A549 (cell line): ENCODE data around the gene RUSC1. TPM values are rescaled to one million over a fixed set of nuclear protein-coding genes. Genes with fewer than 3 reads are reported as not detected.

Source experiments
- BHLHE40 ChIP-seq: IDR thresholded peaks from 2 replicates; pipeline ENCODE4 v1.6.1; 2012; ENCODE audit warnings: low read depth, low read length, inconsistent platforms
- CBX2 ChIP-seq: fragments of 200-600 bp; sonication (generic); IDR thresholded peaks from 2 replicates; pipeline ENCODE4 v1.6.1; 2016; ENCODE audit warnings: low read depth, mild to moderate bottlenecking, borderline replicate concordance
- CBX8 ChIP-seq: fragments of 200-600 bp; sonication (generic); IDR thresholded peaks from 2 replicates; pipeline ENCODE4 v1.6.1; 2016
- CEBPB ChIP-seq, 2 experiments: fragments of >200 bp in 1 of 2; sonication (Bioruptor Twin) in 1 of 2; formaldehyde crosslinking in 1 of 2; IDR thresholded peaks; 2 replicates each; pipeline ENCODE4 v1.6.1; 2012 to 2016
- CHD2 ChIP-seq: fragments of 150-350 bp; IDR thresholded peaks from 2 replicates; pipeline ENCODE4 v1.6.1; 2014; ENCODE audit warnings: low read length; ENCODE audit not compliant: partially characterized antibody
- EHMT2 ChIP-seq: fragments of 200-600 bp; sonication (generic); IDR thresholded peaks from 2 replicates; pipeline ENCODE4 v1.6.1; 2016; ENCODE audit warnings: antibody characterized with exemption, low read depth, mild to moderate bottlenecking, moderate library complexity
- EP300 ChIP-seq, 2 experiments: fragments of >200 bp; sonication (Bioruptor Twin); formaldehyde crosslinking; IDR thresholded peaks; 2 replicates in 1 of 2; 3 replicates in 1 of 2; pipeline ENCODE4 v1.6.1; 2016 to 2017
- ESRRA ChIP-seq: fragments of 150-350 bp; IDR thresholded peaks from 2 replicates; pipeline ENCODE4 v1.6.1; 2014; ENCODE audit warnings: mild to moderate bottlenecking, low read length, borderline replicate concordance
- FOSB ChIP-seq: fragments of 250-450 bp; sonication (Bioruptor Pico); IDR thresholded peaks from 2 replicates; pipeline ENCODE4 v1.5.0; 2020; ENCODE audit warnings: mild to moderate bottlenecking, moderate library complexity
- HDAC2 ChIP-seq: fragments of 200-600 bp; sonication (generic); IDR thresholded peaks from 2 replicates; pipeline ENCODE4 v1.6.1; 2016
- HOXA7 ChIP-seq: fragments of 250-450 bp; sonication (Bioruptor Pico); IDR thresholded peaks from 2 replicates; pipeline ENCODE4 v1.5.0; 2020; ENCODE audit warnings: mild to moderate bottlenecking, moderate library complexity
- HOXB13 ChIP-seq: fragments of 250-450 bp; sonication (Bioruptor Pico); IDR thresholded peaks from 2 replicates; pipeline ENCODE4 v1.5.0; 2020; ENCODE audit warnings: low read depth, mild to moderate bottlenecking, moderate library complexity
- HOXB5 ChIP-seq: fragments of 250-450 bp; sonication (Bioruptor Pico); IDR thresholded peaks from 2 replicates; pipeline ENCODE4 v1.5.0; 2020; ENCODE audit warnings: mild to moderate bottlenecking, moderate library complexity
- JUN ChIP-seq, 2 experiments: fragments of >200 bp; sonication (Bioruptor Twin); formaldehyde crosslinking; IDR thresholded peaks; 2 replicates in 1 of 2; 3 replicates in 1 of 2; pipeline ENCODE4 v1.6.1; 2016 to 2017
- KDM5A ChIP-seq: fragments of 200-600 bp; sonication (generic); IDR thresholded peaks from 2 replicates; pipeline ENCODE4 v1.6.1; 2016; ENCODE audit warnings: antibody characterized with exemption, mild to moderate bottlenecking
- MAFK ChIP-seq: fragments of 450-650 bp; IDR thresholded peaks from 2 replicates; pipeline ENCODE4 v1.6.1; 2014; ENCODE audit not compliant: partially characterized antibody
- MAZ ChIP-seq: fragments of 150-350 bp; IDR thresholded peaks from 2 replicates; pipeline ENCODE4 v1.6.1; 2014; ENCODE audit warnings: antibody characterized with exemption, low read depth, low read length, borderline replicate concordance
- MYC ChIP-seq: IDR thresholded peaks from 2 replicates; pipeline ENCODE4 v1.6.1; 2012; ENCODE audit warnings: mild to moderate bottlenecking, inconsistent platforms, low read length, improper control_type of control experiment, borderline replicate concordance
- NFE2L2 ChIP-seq: fragments of 150-350 bp; conservative IDR thresholded peaks from 2 replicates; pipeline ENCODE4 v1.6.1; 2014; ENCODE audit warnings: low read length
- NPAS2 ChIP-seq: fragments of 250-450 bp; sonication (Bioruptor Pico); IDR thresholded peaks from 2 replicates; pipeline ENCODE4 v1.8.0; 2022; ENCODE audit warnings: mild to moderate bottlenecking, moderate library complexity, borderline replicate concordance
- PHF8 ChIP-seq: fragments of 200-600 bp; sonication (generic); IDR thresholded peaks from 2 replicates; pipeline ENCODE4 v1.6.1; 2016; ENCODE audit warnings: low read depth, mild to moderate bottlenecking, antibody characterized with exemption, moderate library complexity, borderline replicate concordance
- POLR2A ChIP-seq: IDR thresholded peaks from 2 replicates; pipeline ENCODE4 v1.6.1; 2012; ENCODE audit warnings: mild to moderate bottlenecking, low read length
- POLR2AphosphoS2 ChIP-seq: conservative IDR thresholded peaks from 2 replicates; pipeline ENCODE4 v1.6.1; 2012; ENCODE audit warnings: low read length, improper control_type of control experiment, inconsistent platforms
- RAD21 ChIP-seq, 2 experiments: fragments of >200 bp in 1 of 2; sonication (Bioruptor Twin) in 1 of 2; formaldehyde crosslinking in 1 of 2; IDR thresholded peaks in 1 of 2; conservative IDR thresholded peaks in 1 of 2; 2 replicates in 1 of 2; 3 replicates in 1 of 2; pipeline ENCODE4 v1.6.1; 2012 to 2018; ENCODE audit warnings: inconsistent platforms in 1 of 2
- RARB ChIP-seq: fragments of 250-450 bp; sonication (Bioruptor Pico); IDR thresholded peaks from 2 replicates; pipeline ENCODE4 v1.8.0; 2021; ENCODE audit warnings: mild to moderate bottlenecking, moderate library complexity
- RCOR1 ChIP-seq: fragments of 150-350 bp; IDR thresholded peaks from 2 replicates; pipeline ENCODE4 v1.6.1; 2014; ENCODE audit warnings: antibody characterized with exemption, low read length, low read depth
- RNF2 ChIP-seq: fragments of 200-600 bp; sonication (generic); IDR thresholded peaks from 2 replicates; pipeline ENCODE4 v1.6.1; 2016; ENCODE audit warnings: low read depth, mild to moderate bottlenecking, antibody characterized with exemption, moderate library complexity, borderline replicate concordance
- SMC3 ChIP-seq: fragments of >200 bp; sonication (Bioruptor Twin); formaldehyde crosslinking; IDR thresholded peaks from 3 replicates; pipeline ENCODE4 v1.6.1; 2018; ENCODE audit warnings: inconsistent platforms
- SREBF2 ChIP-seq: fragments of 450-650 bp; IDR thresholded peaks from 2 replicates; pipeline ENCODE4 v1.6.1; 2014; ENCODE audit warnings: mild to moderate bottlenecking, moderate library complexity
- TFCP2L1 ChIP-seq: fragments of 250-450 bp; sonication (Bioruptor Pico); IDR thresholded peaks from 2 replicates; pipeline ENCODE4 v1.5.0; 2021; ENCODE audit warnings: mild to moderate bottlenecking
- USF2 ChIP-seq: fragments of 450-650 bp; IDR thresholded peaks from 2 replicates; pipeline ENCODE4 v1.6.1; 2014; ENCODE audit warnings: antibody characterized with exemption
- ZC3H11A ChIP-seq: fragments of 450-650 bp; IDR thresholded peaks from 2 replicates; pipeline ENCODE4 v1.6.1; 2014; ENCODE audit warnings: antibody characterized with exemption, mild to moderate bottlenecking
- ZFP36 ChIP-seq: fragments of 450-650 bp; IDR thresholded peaks from 2 replicates; pipeline ENCODE4 v1.6.1; 2014; ENCODE audit warnings: borderline replicate concordance; ENCODE audit not compliant: partially characterized antibody
- ZNF302 ChIP-seq: fragments of 250-450 bp; sonication (Bioruptor Pico); IDR thresholded peaks from 2 replicates; pipeline ENCODE4 v1.9.0; 2021; ENCODE audit warnings: inconsistent platforms, mild to moderate bottlenecking, moderate library complexity
- ZSCAN20 ChIP-seq: fragments of 250-450 bp; sonication (Bioruptor Pico); IDR thresholded peaks from 2 replicates; pipeline ENCODE4 v1.8.0; 2022; ENCODE audit warnings: mild to moderate bottlenecking, moderate library complexity
- polyA plus RNA-seq, 4 experiments: library from polyadenylated mRNA; depleted of rRNA in 3 of 4; stranded (reverse); fragments of >200 nt; fragmentation: RNase III in 1 of 4; extraction: RNeasy Plus Mini Kit Qiagen cat#74134 plus additional on column Dnase treatment in 1 of 4; gene quantifications; 2 replicates in 3 of 4; 3 replicates in 1 of 4; pipeline ENCODE4 v1.2.3, GENCODE V29; 2011 to 2017
- TF ChIP-seq, protein P1 (sequence below): fragments of 250-450 bp; sonication (Bioruptor Pico); IDR thresholded peaks from 2 replicates; pipeline ENCODE4 v1.5.0; 2020; ENCODE audit warnings: low read depth, mild to moderate bottlenecking, moderate library complexity
- TF ChIP-seq, protein P2 (sequence below): fragments of 250-450 bp; sonication (Bioruptor Pico); IDR thresholded peaks from 2 replicates; pipeline ENCODE4 v1.5.0; 2021; ENCODE audit warnings: mild to moderate bottlenecking, moderate library complexity, borderline replicate concordance
- TF ChIP-seq, protein P3 (sequence below): fragments of >200 bp; sonication (Bioruptor Twin); formaldehyde crosslinking; IDR thresholded peaks from 3 replicates; pipeline ENCODE4 v1.6.1; 2016
- TF ChIP-seq, protein P4 (sequence below): fragments of 150-350 bp; IDR thresholded peaks from 2 replicates; pipeline ENCODE4 v1.6.1; 2014; ENCODE audit warnings: low read depth, mild to moderate bottlenecking, low read length

Gene RUSC1
- polyA plus RNA-seq, 2 of the 4 experiments (the other 2 are of a cell fraction), result 27.8 to 32.2 TPM

GRCh38 chr1:155273343-155274245 lies 47.1 kb upstream of the RUSC1 start, which contains the start of gene CLK2 (continued):
- TF ChIP-seq MAFK (no peak), CHD2 (no peak), NFE2L2 (no peak), MYC (peak; percentile 72), RARB (no peak), FOSB (CRISPR knock-in tag) (no peak), PHF8 (0 out of 2 replicates have a peak, but pooled peaks have one; percentile 64), USF2 (peak; percentile 88), SMC3 (no peak), NPAS2 (CRISPR knock-in tag) (no peak), CBX8 (no peak), SREBF2 (no peak), ESRRA (no peak), EP300 (IDR thresholded peaks at IDR 0.05) (no peak), CBX2 (no peak), TFCP2L1 (CRISPR knock-in tag) (no peak), BHLHE40 (no peak), POLR2AphosphoS2 (no peak), ZSCAN20 (CRISPR knock-in tag) (no peak), HOXB5 (CRISPR knock-in tag) (no peak), JUN (IDR thresholded peaks at IDR 0.05) (peak in 1 of 2 experiments; percentile 96; a peak in 3 of 5 replicates), ZFP36 (no peak), HOXA7 (CRISPR knock-in tag) (no peak), CEBPB (IDR thresholded peaks at IDR 0.05) (no peak), ZNF302 (no peak), POLR2A (peak; percentile 63), MAZ (no peak), KDM5A (no peak), RCOR1 (no peak), EHMT2 (no peak), RAD21 (conservative IDR thresholded peaks at IDR 0.05 in 1 of 2, IDR thresholded peaks at IDR 0.05 in 1 of 2) (no peak), HDAC2 (no peak), ZC3H11A (no peak), RNF2 (no peak), HOXB13 (CRISPR knock-in tag) (no peak)
- TF ChIP-seq, protein P1, sequence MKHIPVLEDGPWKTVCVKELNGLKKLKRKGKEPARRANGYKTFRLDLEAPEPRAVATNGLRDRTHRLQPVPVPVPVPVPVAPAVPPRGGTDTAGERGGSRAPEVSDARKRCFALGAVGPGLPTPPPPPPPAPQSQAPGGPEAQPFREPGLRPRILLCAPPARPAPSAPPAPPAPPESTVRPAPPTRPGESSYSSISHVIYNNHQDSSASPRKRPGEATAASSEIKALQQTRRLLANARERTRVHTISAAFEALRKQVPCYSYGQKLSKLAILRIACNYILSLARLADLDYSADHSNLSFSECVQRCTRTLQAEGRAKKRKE (CRISPR knock-in tag), result no peak
- TF ChIP-seq, protein P2, sequence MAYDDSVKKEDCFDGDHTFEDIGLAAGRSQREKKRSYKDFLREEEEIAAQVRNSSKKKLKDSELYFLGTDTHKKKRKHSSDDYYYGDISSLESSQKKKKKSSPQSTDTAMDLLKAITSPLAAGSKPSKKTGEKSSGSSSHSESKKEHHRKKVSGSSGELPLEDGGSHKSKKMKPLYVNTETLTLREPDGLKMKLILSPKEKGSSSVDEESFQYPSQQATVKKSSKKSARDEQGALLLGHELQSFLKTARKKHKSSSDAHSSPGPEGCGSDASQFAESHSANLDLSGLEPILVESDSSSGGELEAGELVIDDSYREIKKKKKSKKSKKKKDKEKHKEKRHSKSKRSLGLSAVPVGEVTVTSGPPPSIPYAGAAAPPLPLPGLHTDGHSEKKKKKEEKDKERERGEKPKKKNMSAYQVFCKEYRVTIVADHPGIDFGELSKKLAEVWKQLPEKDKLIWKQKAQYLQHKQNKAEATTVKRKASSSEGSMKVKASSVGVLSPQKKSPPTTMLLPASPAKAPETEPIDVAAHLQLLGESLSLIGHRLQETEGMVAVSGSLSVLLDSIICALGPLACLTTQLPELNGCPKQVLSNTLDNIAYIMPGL (CRISPR knock-in tag), result no peak
- TF ChIP-seq, protein P3, sequence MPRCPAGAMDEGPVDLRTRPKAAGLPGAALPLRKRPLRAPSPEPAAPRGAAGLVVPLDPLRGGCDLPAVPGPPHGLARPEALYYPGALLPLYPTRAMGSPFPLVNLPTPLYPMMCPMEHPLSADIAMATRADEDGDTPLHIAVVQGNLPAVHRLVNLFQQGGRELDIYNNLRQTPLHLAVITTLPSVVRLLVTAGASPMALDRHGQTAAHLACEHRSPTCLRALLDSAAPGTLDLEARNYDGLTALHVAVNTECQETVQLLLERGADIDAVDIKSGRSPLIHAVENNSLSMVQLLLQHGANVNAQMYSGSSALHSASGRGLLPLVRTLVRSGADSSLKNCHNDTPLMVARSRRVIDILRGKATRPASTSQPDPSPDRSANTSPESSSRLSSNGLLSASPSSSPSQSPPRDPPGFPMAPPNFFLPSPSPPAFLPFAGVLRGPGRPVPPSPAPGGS, result peak; percentile 76; the same call in 2 of the 3 replicates
- TF ChIP-seq, protein P4, sequence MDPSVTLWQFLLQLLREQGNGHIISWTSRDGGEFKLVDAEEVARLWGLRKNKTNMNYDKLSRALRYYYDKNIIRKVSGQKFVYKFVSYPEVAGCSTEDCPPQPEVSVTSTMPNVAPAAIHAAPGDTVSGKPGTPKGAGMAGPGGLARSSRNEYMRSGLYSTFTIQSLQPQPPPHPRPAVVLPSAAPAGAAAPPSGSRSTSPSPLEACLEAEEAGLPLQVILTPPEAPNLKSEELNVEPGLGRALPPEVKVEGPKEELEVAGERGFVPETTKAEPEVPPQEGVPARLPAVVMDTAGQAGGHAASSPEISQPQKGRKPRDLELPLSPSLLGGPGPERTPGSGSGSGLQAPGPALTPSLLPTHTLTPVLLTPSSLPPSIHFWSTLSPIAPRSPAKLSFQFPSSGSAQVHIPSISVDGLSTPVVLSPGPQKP, result no peak
